Smooth muscle cell (in vitro differentiated cells): Measurements from ENCODE around the gene NHLRC2. TPM values are rescaled to one million over a fixed set of nuclear protein-coding genes. Genes with fewer than 3 reads are reported as not detected.

Experiments
- DNase-seq: peaks from one replicate; lab custom pipeline; 2025; ENCODE audit not compliant: unreplicated experiment; lab: John Stamatoyannopoulos, UW
- H2AFZ ChIP-seq: fragments of 200-600 bp; sonication (generic); 2 replicates; pipeline ENCODE4 v1.6.0; 2016; ENCODE audit warnings: antibody characterized with exemption, low read depth, mild to moderate bottlenecking
- H3F3A ChIP-seq: fragments of 200-600 bp; sonication (generic); 2 replicates; pipeline ENCODE4 v1.6.0; 2017; ENCODE audit warnings: antibody characterized with exemption, low read depth
- H3K27ac ChIP-seq: fragments of 200-600 bp; sonication (generic); 2 replicates; pipeline ENCODE4 v1.5.1; 2016; ENCODE audit warnings: low read depth, mild to moderate bottlenecking
- H3K27me3 ChIP-seq: fragments of 200-600 bp; sonication (generic); 2 replicates; pipeline ENCODE4 v1.6.1; 2016; ENCODE audit warnings: low read depth, mild to moderate bottlenecking
- H3K36me3 ChIP-seq: fragments of 200-600 bp; sonication (generic); 2 replicates; pipeline ENCODE4 v1.5.1; 2016; ENCODE audit warnings: low read depth
- H3K4me1 ChIP-seq: fragments of 200-600 bp; sonication (generic); 2 replicates; pipeline ENCODE4 v1.5.1; 2016; ENCODE audit warnings: low read depth
- H3K4me2 ChIP-seq: fragments of 200-600 bp; sonication (generic); 2 replicates; pipeline ENCODE4 v1.6.0; 2016; ENCODE audit warnings: mild to moderate bottlenecking
- H3K4me3 ChIP-seq: fragments of 200-600 bp; sonication (generic); 2 replicates; pipeline ENCODE4 v1.5.1; 2016; ENCODE audit warnings: mild to moderate bottlenecking
- H3K79me2 ChIP-seq: fragments of 200-600 bp; sonication (generic); 2 replicates; pipeline ENCODE4 v1.6.0; 2016; ENCODE audit warnings: low read depth, mild to moderate bottlenecking
- H3K9ac ChIP-seq: fragments of 200-600 bp; sonication (generic); 2 replicates; pipeline ENCODE4 v1.6.0; 2016; ENCODE audit warnings: low read depth
- H3K9me3 ChIP-seq: fragments of 200-600 bp; sonication (generic); replicated peaks from 2 replicates; pipeline ENCODE4 v1.5.1; 2016; ENCODE audit warnings: low read depth
- H4K20me1 ChIP-seq: fragments of 200-600 bp; sonication (generic); 2 replicates; pipeline ENCODE4 v1.6.0; 2016; ENCODE audit warnings: low read depth
- WGBS: methylation state at CpG from one replicate; pipeline ENCODE4 v1.1.7; 2016; ENCODE audit warnings: low lambda C conversion rate; 5-methylcytosine and 5-hydroxymethylcytosine counted together
- polyA plus RNA-seq: library from polyadenylated mRNA; unstranded; fragments of >200 nt; fragmentation: Nextera tagmentation; extraction: Ambion mirVana; gene quantifications from 2 replicates; pipeline ENCODE4 v1.2.1, GENCODE V29; 2016
- total RNA-seq: library from RNA; depleted of rRNA; stranded (reverse); fragments of >200 nt; gene quantifications from 2 replicates; pipeline ENCODE4 v1.2.3, GENCODE V29; 2014
- TF ChIP-seq, protein P1 (sequence below): fragments of 200-600 bp; sonication (generic); IDR thresholded peaks from 2 replicates; pipeline ENCODE4 v1.5.1; 2017; ENCODE audit warnings: borderline replicate concordance, mild to moderate bottlenecking, antibody characterized with exemption; ENCODE audit not compliant: insufficient read depth, poor library complexity, severe bottlenecking

NHLRC2 gene
- total and polyA plus RNA-seq, 2 experiments from 2014 or later = 5.1 to 14.4 TPM

DNA sequence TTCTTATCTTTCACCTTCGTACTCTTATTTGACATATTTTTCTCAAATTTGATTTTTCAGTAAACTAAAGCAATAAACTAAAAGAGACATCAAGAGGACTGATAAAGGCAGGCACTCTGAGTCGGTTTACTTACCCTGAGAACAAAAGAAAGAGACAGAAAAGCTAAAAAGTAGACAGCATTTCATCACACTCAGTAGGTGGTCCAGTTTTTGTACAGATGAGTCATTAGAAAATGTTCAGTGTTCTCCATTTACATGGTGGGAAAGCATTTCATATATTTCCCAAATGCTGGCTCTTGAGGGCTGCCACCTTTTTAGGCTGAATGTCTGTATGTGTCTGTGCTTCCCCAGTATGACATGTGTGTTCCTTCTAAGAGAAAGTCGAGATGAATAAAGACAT, 52.7 kb downstream of the NHLRC2 start:
- 76% methylated on average over 3 of the region's 3 CpGs for WGBS
- H3K27ac ChIP-seq = no peak overlapping the region
- H3F3A ChIP-seq = no peaks in the 10 kb centered on the region
- no peak overlapping the region for H3K9ac ChIP-seq
- H4K20me1 ChIP-seq = no peaks in the 10 kb centered on the region
- no peaks in the 10 kb centered on the region for H3K27me3 ChIP-seq
- H3K36me3 ChIP-seq = peaks cover 14% of the 10 kb centered on the region
- H3K79me2 ChIP-seq = no peaks in the 10 kb centered on the region
- DNase-seq = no peak
- H3K4me2 ChIP-seq = no peak overlapping the region
- no peak overlapping the region for H3K4me3 ChIP-seq
- TF ChIP-seq, protein P1, sequence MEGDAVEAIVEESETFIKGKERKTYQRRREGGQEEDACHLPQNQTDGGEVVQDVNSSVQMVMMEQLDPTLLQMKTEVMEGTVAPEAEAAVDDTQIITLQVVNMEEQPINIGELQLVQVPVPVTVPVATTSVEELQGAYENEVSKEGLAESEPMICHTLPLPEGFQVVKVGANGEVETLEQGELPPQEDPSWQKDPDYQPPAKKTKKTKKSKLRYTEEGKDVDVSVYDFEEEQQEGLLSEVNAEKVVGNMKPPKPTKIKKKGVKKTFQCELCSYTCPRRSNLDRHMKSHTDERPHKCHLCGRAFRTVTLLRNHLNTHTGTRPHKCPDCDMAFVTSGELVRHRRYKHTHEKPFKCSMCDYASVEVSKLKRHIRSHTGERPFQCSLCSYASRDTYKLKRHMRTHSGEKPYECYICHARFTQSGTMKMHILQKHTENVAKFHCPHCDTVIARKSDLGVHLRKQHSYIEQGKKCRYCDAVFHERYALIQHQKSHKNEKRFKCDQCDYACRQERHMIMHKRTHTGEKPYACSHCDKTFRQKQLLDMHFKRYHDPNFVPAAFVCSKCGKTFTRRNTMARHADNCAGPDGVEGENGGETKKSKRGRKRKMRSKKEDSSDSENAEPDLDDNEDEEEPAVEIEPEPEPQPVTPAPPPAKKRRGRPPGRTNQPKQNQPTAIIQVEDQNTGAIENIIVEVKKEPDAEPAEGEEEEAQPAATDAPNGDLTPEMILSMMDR = no peak
- H2AFZ ChIP-seq = no peak overlapping the region
- no peaks in the 10 kb centered on the region for H3K9me3 ChIP-seq
- no peaks in the 10 kb centered on the region for H3K4me1 ChIP-seq

DNA sequence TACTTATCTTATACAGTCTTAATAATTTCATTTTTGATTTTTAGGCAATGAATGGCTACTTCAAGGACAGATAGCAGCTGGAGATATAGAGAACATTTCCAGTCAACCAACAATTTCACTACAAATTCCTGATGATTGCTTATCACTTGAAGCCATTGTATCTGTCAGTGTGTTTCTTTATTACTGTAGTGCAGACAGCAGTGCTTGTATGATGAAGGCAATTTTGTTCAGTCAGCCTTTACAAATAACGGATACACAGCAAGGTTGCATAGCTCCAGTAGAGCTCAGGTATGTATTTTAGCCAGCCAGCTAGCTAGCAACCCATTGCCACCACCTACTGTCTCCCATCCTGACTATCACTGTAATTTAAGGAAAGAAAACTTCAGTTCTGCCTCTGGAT, 53.8 kb downstream of the NHLRC2 start:
- Histone ChIP-seq H3K36me3 (peaks cover 13% of the 10 kb centered on the region), H3K4me3 (no peak overlapping the region), H2AFZ (no peak overlapping the region), H3K4me1 (no peaks in the 10 kb centered on the region), H3K27me3 (no peaks in the 10 kb centered on the region), H3K9ac (no peak overlapping the region), H3K9me3 (no peaks in the 10 kb centered on the region), H3K27ac (no peak overlapping the region), H3K4me2 (no peak overlapping the region), H3F3A (no peaks in the 10 kb centered on the region), H3K79me2 (no peaks in the 10 kb centered on the region), H4K20me1 (no peaks in the 10 kb centered on the region)
- 96% methylated on average over 1 of the region's 1 CpG for WGBS
- no peak for DNase-seq
- TF ChIP-seq, protein P1 = no peak

DNA sequence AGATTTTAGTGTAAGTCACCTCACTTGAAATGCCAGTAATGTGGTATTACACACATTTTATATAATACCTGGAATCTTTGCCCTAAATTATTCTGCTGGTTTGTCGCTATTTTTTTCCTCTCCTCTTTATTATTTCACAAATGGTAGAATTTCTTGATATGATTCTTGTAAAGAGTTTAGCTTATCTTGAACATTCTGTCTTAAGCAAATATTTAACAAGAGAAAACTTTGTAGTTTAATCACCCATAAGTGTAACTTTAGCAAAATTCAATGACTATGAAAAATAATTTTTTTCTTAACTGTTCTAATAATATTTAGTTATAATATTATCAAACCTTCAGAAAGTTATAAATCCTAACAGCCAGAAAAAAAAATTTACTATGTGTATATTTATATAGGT, 56.7 kb downstream of the NHLRC2 start:
- no peak overlapping the region for H3K4me3 ChIP-seq
- H3K4me2 ChIP-seq = no peak overlapping the region
- H3K4me1 ChIP-seq = no peaks in the 10 kb centered on the region
- WGBS = 100% methylated on average over 1 of the region's 1 CpG
- peaks cover 5% of the 10 kb centered on the region for H3K36me3 ChIP-seq
- H3K79me2 ChIP-seq = no peaks in the 10 kb centered on the region
- no peaks in the 10 kb centered on the region for H3K27me3 ChIP-seq
- no peak for DNase-seq
- H3K9me3 ChIP-seq = no peaks in the 10 kb centered on the region
- H3K9ac ChIP-seq = no peak overlapping the region
- no peak overlapping the region for H3K27ac ChIP-seq
- TF ChIP-seq, protein P1 = no peak
- no peaks in the 10 kb centered on the region for H3F3A ChIP-seq
- H2AFZ ChIP-seq = no peak overlapping the region
- no peaks in the 10 kb centered on the region for H4K20me1 ChIP-seq

DNA sequence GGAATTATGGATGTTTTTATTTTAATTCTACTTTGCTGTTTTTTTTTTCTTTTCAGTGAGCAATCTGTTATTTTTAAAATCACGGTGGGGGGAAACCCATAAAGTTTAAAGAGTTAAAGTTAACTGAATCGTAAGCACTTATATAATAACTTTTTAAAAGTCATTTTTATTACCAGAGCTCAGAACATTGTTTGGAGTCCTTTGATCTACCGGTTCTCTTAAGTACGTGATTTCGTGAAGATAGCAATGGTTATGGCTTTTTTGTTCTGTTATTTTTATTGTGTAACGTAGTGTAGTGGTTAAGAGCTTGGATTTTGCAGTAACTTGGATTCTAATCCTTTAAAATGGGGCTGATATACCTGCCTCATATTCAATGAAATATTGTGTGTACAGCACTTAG, 57.4 kb downstream of the NHLRC2 start:
- H3K4me2 ChIP-seq = no peak overlapping the region
- no peaks in the 10 kb centered on the region for H4K20me1 ChIP-seq
- no peak overlapping the region for H3K4me3 ChIP-seq
- H3K9ac ChIP-seq = no peak overlapping the region
- 81% methylated on average over 6 of the region's 6 CpGs for WGBS
- no peaks in the 10 kb centered on the region for H3K9me3 ChIP-seq
- peaks cover 5% of the 10 kb centered on the region for H3K36me3 ChIP-seq
- DNase-seq = no peak
- no peaks in the 10 kb centered on the region for H3K27me3 ChIP-seq
- H3K27ac ChIP-seq = no peak overlapping the region
- TF ChIP-seq, protein P1 = no peak
- no peaks in the 10 kb centered on the region for H3K79me2 ChIP-seq
- H3K4me1 ChIP-seq = no peaks in the 10 kb centered on the region
- H3F3A ChIP-seq = no peaks in the 10 kb centered on the region
- no peak overlapping the region for H2AFZ ChIP-seq
